ENCODE results near the gene NECTIN2. TPM values are rescaled to one million over a fixed set of nuclear protein-coding genes. Genes with fewer than 3 reads are reported as not detected.
A peak's percentile ranks its signal among the peaks of the same experiment; 100 is the strongest.

Gene NECTIN2
- total RNA-seq, 1 experiment from 2014 or later, result 76.7 TPM

GRCh38 chr19:44890366-44891015, 44.4 kb downstream of the NECTIN2 start:
- BruUV-seq (replicated peaks), result no TSS peak
- ChIA-PET POLR2A (ENCODE audit: low non-redundant PET) (no interaction called here), CTCF (interaction anchor here (1.6 kb wide), 1 partner anchor 44 kb away, joined by 4 read pairs; the partner anchor contains the start of gene NECTIN2)
- H3K27me3 ChIP-seq (replicated peaks; ENCODE audit: insufficient read depth, low read depth, low read length, poor library complexity), result no peaks in the 10 kb centered on the region
- H3K9me3 ChIP-seq (ENCODE audit: low read depth, low read length, poor library complexity, severe bottlenecking), result no peaks in the 10 kb centered on the region
- H3K36me3 ChIP-seq (ENCODE audit: insufficient read depth, low read length, poor library complexity, severe bottlenecking), result peaks cover 34% of the 10 kb centered on the region
- intact Hi-C loops (cut with micrococcal nuclease; ENCODE audit: unreplicated experiment), result loop anchor here (2.0 kb wide), 1 partner anchor 44 kb away; the partner anchor contains the start of gene NECTIN2
- peak; percentile 100 for DNase-seq (ENCODE audit: low spot score)
- TF ChIP-seq CTCF (conservative IDR thresholded peaks at IDR 0.05; ENCODE audit: low read depth, low read length) (no peak), EZH2 (IDR thresholded peaks at IDR 0.05; ENCODE audit: borderline replicate concordance, low read depth, low read length, poor library complexity, severe bottlenecking) (no peak)
- peaks cover 14% of the 10 kb centered on the region for H3K4me1 ChIP-seq (ENCODE audit: insufficient read depth, low read length, poor library complexity, severe bottlenecking)
- peak overlapping the region; percentile 89 for H3K27ac ChIP-seq (ENCODE audit: low read depth, low read length, poor library complexity, severe bottlenecking)
- peak overlapping the region; percentile 85 for H3K4me3 ChIP-seq (ENCODE audit: low read depth, low read length, poor library complexity, severe bottlenecking)

DNA sequence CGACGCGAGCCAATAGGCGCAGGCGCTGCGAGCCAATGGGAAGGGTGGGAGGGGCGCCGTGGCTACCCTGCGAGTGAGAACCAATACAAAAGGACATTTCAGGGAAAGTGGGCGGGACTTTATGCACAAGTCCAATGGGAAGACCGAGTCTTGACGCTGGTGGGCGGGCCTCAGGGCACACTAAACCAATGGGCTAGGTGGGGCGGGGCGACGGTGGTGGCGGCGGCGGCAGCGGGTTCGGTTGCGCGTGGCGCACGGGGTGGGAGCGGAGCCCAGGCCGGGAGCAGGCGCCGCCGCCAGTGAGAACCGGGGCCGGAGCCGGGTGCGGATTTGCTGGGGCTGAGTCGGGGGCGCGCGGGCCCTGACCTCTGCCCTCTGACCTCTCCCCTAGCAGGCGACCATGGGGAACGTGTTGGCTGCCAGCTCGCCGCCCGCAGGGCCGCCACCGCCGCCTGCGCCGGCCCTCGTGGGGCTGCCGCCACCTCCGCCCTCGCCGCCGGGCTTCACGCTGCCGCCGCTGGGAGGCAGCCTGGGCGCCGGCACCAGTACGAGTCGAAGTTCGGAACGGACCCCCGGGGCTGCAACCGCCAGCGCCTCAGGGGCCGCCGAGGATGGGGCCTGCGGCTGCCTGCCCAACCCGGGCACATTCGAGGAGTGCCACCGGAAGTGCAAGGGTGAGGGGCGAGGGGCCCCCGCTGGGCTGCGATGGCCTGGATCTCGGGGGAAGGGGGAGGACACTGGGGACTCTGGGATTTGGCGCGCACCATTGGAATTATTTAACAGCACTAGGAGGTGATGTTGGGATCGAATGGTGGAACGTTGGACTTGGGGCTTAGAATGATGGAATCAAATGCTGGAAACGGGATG, 45.2 kb downstream of the NECTIN2 start, which contains the start of gene TOMM40:
TSS of gene TOMM40 (plus strand) at position 239 of the 867 bp plus-strand sequence. CDS start at position 401, 162 bp downstream.
- H3K27me3 ChIP-seq (replicated peaks; ENCODE audit: insufficient read depth, low read depth, low read length, poor library complexity), result no peaks in the 10 kb centered on the region
- H3K27ac ChIP-seq (ENCODE audit: low read depth, low read length, poor library complexity, severe bottlenecking), result peak within 1 kb of the TSS; percentile 91
- H3K9me3 ChIP-seq (ENCODE audit: low read depth, low read length, poor library complexity, severe bottlenecking), result no peaks in the 10 kb centered on the region
- H3K36me3 ChIP-seq (ENCODE audit: insufficient read depth, low read length, poor library complexity, severe bottlenecking), result peaks cover 37% of the 10 kb centered on the region
- TF ChIP-seq CTCF (conservative IDR thresholded peaks at IDR 0.05; ENCODE audit: low read depth, low read length), result no peak
- no peak for TF ChIP-seq EZH2 (IDR thresholded peaks at IDR 0.05; ENCODE audit: borderline replicate concordance, low read depth, low read length, poor library complexity, severe bottlenecking)
- ChIA-PET CTCF (no interaction called here), POLR2A (ENCODE audit: low non-redundant PET) (no interaction called here)
- H3K4me3 ChIP-seq (ENCODE audit: low read depth, low read length, poor library complexity, severe bottlenecking), result peak within 1 kb of the TSS; percentile 85
- BruUV-seq (replicated peaks), result no TSS peak
- peaks cover 14% of the 10 kb centered on the region for H3K4me1 ChIP-seq (ENCODE audit: insufficient read depth, low read length, poor library complexity, severe bottlenecking)
- intact Hi-C loops (cut with micrococcal nuclease; ENCODE audit: unreplicated experiment), result loop anchor here (2.0 kb wide), 1 partner anchor 44 kb away; the partner anchor contains the start of gene NECTIN2
- no peak for DNase-seq (ENCODE audit: low spot score)

DNA sequence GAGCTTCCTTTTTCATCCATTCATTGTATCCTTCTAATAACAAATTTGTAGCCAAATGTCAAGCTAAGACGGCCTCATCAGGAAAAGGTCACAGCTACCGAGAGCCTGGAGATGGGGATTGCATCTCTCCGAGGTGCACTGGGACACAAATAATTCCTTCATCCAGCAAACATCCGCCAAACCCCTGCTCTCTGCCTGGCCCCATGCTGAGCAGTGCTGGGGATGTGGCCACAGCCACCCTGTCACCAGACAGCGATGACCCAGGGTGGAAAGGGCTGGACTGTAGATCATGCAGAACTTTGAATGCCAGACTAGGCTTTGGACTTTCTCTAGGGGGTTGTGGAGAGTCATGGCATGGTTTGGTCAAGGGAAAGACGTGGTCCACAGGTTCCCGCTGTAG, 46.8 kb downstream of the NECTIN2 start:
- Histone ChIP-seq H3K36me3 (ENCODE audit: insufficient read depth, low read length, poor library complexity, severe bottlenecking) (peaks cover 51% of the 10 kb centered on the region), H3K4me3 (ENCODE audit: low read depth, low read length, poor library complexity, severe bottlenecking) (no peak overlapping the region), H3K4me1 (ENCODE audit: insufficient read depth, low read length, poor library complexity, severe bottlenecking) (peaks cover 14% of the 10 kb centered on the region), H3K27ac (ENCODE audit: low read depth, low read length, poor library complexity, severe bottlenecking) (no peak overlapping the region), H3K27me3 (replicated peaks; ENCODE audit: insufficient read depth, low read depth, low read length, poor library complexity) (no peaks in the 10 kb centered on the region), H3K9me3 (ENCODE audit: low read depth, low read length, poor library complexity, severe bottlenecking) (no peaks in the 10 kb centered on the region)
- ChIA-PET CTCF (no interaction called here), POLR2A (ENCODE audit: low non-redundant PET) (no interaction called here)
- intact Hi-C loops (cut with micrococcal nuclease; ENCODE audit: unreplicated experiment), result no loop called here
- no peak for TF ChIP-seq CTCF (conservative IDR thresholded peaks at IDR 0.05; ENCODE audit: low read depth, low read length)
- TF ChIP-seq EZH2 (IDR thresholded peaks at IDR 0.05; ENCODE audit: borderline replicate concordance, low read depth, low read length, poor library complexity, severe bottlenecking), result no peak
- BruUV-seq (replicated peaks), result no TSS peak
- DNase-seq (ENCODE audit: low spot score), result no peak

Measured in A673 (cell line).